HuH-7.5 (cell line): ENCODE results near the gene PRPF6.
"Not testable (repeated sequence)": the region's sequence is repeated elsewhere in the genome, so short reads cannot be mapped to it uniquely, and the experiment has no call there.

Source experiments
- DNase-seq: peaks from one replicate; pipeline ENCODE4 v3.0.0; 2011; ENCODE audit warnings: low spot score

Gene PRPF6

GRCh38 chr20:64012385-64013154 is 31.6 kb downstream of the PRPF6 start:
- not testable (repeated sequence) for DNase-seq

- DNase-seq, result no peak
These were observed 34.7 kb downstream of the PRPF6 start for GRCh38 chr20:64015635-64016034.

- DNase-seq, result no peak
These were observed 40.4 kb downstream of the PRPF6 start for GRCh38 chr20:64021124-64021975.

GRCh38 chr20:64022671-64023360 is 41.9 kb downstream of the PRPF6 start:
- no peak for DNase-seq

GRCh38 chr20:64023361-64024140 is 42.6 kb downstream of the PRPF6 start:
- DNase-seq, result no peak

GRCh38 chr20:64024141-64024990 is 43.4 kb downstream of the PRPF6 start:
- peak; percentile 86 for DNase-seq

- no peak for DNase-seq
These were observed 44.3 kb downstream of the PRPF6 start for GRCh38 chr20:64025101-64025825.

- DNase-seq, result no peak
These were observed 45.0 kb downstream of the PRPF6 start for GRCh38 chr20:64025826-64026412.

- DNase-seq, result no peak
These were observed 47.2 kb downstream of the PRPF6 start for GRCh38 chr20:64027981-64028685.

- DNase-seq, result no peak
These were observed 48.6 kb downstream of the PRPF6 start for GRCh38 chr20:64029293-64030117.

GRCh38 chr20:64030371-64031134 is 49.6 kb downstream of the PRPF6 start:
- no peak for DNase-seq

- no peak for DNase-seq
These were observed 50.9 kb downstream of the PRPF6 start for GRCh38 chr20:64031822-64032314.

GRCh38 chr20:64032706-64033624 is 52.0 kb downstream of the PRPF6 start:
- DNase-seq, result no peak

GRCh38 chr20:64033981-64034493 is 53.1 kb downstream of the PRPF6 start:
- no peak for DNase-seq

- no peak for DNase-seq
These were observed 54.4 kb downstream of the PRPF6 start for GRCh38 chr20:64035066-64035932.
